GM12892 (cell line): ENCODE measurements around the gene ACOX2.

Experiments used
- POLR2A ChIP-seq: IDR thresholded peaks from 2 replicates; pipeline ENCODE4 v1.6.1; 2011; ENCODE audit warnings: low read depth, low read length, control low read depth
- POLR2AphosphoS5 ChIP-seq: IDR thresholded peaks from 2 replicates; pipeline ENCODE4 v1.6.1; 2011; ENCODE audit warnings: low read depth, low read length, control low read depth
- TAF1 ChIP-seq: IDR thresholded peaks from 2 replicates; pipeline ENCODE4 v1.6.1; 2011; ENCODE audit warnings: low read depth, mild to moderate bottlenecking, control low read depth, low read length, borderline replicate concordance

GRCh38 chr3:58478781-58479180 lies 58.2 kb downstream of the ACOX2 start:
- TF ChIP-seq POLR2AphosphoS5 (no peak), POLR2A (no peak), TAF1 (no peak)
